Activated T-cell treated with anti-CD3 and anti-CD28 coated beads, Interleukin-2, amount 50 U/mL, for 4 hours (primary cell): Measurements from ENCODE around the gene COL23A1. TPM values are rescaled to one million over a fixed set of nuclear protein-coding genes. Genes with fewer than 3 reads are reported as not detected.

Experiments used
- ATAC-seq, 2 donors: fragments of 200-7000 bp; cut with Tn5 transposase; one replicate each; pipeline ENCODE4 v1.10.0; 2021
- DNase-seq: peaks from one replicate; pipeline ENCODE4 v3.0.0-alpha.2; 2020
- H3K27me3 Mint-ChIP-seq: one replicate; pipeline ENCODE4 v1.8.0; 2021; ENCODE audit warnings: low read depth, mixed read lengths
- H3K36me3 Mint-ChIP-seq: one replicate; pipeline ENCODE4 v1.8.0; 2022; ENCODE audit warnings: mixed read lengths; ENCODE audit not compliant: insufficient read depth
- H3K4me1 Mint-ChIP-seq: one replicate; pipeline ENCODE4 v1.8.0; 2021; ENCODE audit warnings: low read depth, mixed read lengths
- H3K4me3 Mint-ChIP-seq: one replicate; pipeline ENCODE4 v1.8.0; 2021; ENCODE audit warnings: mild to moderate bottlenecking, moderate library complexity, mixed read lengths
- H3K9me3 Mint-ChIP-seq: one replicate; pipeline ENCODE4 v1.8.0; 2021; ENCODE audit warnings: mixed read lengths
- total RNA-seq, 3 donors: library from RNA; stranded (reverse); gene quantifications; one replicate each; pipeline ENCODE4 v1.2.1, GENCODE V29; 2021

Gene COL23A1
- total RNA-seq, 3 donors from 2014 or later: not detected

DNA sequence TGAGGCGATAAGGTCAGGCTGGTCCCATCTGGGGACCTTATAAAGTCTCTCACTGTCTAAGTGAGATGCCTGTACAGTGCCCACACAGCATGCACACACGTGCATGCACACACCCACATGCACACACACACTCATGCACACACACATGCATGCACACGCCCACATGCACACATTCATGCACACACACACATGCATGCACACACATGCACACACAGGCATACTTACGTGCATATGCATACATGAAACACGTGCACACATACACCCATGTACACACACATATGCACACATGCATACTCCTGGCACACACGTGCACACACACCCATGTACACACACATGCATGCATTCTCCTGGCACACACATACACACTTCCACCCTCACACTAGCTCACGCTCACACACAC is 12.2 kb downstream of the COL23A1 start:
- no peaks in the 10 kb centered on the region for H3K36me3 Mint-ChIP-seq
- DNase-seq: no peak
- H3K4me3 Mint-ChIP-seq: no peak overlapping the region
- no peaks in the 10 kb centered on the region for H3K4me1 Mint-ChIP-seq
- ATAC-seq: no peak
- H3K9me3 Mint-ChIP-seq: no peaks in the 10 kb centered on the region
- H3K27me3 Mint-ChIP-seq: peaks cover 50% of the 10 kb centered on the region

DNA sequence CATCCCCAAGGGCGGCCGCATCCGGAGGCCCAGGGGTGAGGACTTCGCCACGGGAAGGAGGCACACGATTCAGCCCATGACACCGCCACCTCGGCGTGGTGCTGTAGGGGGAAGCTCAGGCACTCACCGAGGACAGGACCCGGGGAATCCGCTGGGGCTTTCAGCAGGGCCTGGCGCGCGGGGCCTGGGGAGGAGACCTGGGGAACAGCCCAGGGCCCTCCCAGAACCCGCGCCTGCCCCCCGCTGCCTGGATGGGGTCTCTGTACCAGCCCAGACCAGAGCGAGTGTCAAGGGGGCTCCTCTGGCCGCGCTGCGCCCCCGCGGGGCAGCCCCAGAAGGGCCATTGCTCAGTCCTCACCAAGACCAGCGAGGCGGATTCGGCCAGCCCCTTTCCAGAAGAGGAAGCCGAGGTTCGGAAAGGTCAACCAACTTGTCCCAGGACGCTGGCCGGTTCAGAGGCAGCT is 12.8 kb downstream of the COL23A1 start:
- peaks cover 53% of the 10 kb centered on the region for H3K27me3 Mint-ChIP-seq
- no peak overlapping the region for H3K4me3 Mint-ChIP-seq
- no peak for ATAC-seq
- H3K9me3 Mint-ChIP-seq: no peaks in the 10 kb centered on the region
- no peaks in the 10 kb centered on the region for H3K4me1 Mint-ChIP-seq
- no peak for DNase-seq
- no peaks in the 10 kb centered on the region for H3K36me3 Mint-ChIP-seq

DNA sequence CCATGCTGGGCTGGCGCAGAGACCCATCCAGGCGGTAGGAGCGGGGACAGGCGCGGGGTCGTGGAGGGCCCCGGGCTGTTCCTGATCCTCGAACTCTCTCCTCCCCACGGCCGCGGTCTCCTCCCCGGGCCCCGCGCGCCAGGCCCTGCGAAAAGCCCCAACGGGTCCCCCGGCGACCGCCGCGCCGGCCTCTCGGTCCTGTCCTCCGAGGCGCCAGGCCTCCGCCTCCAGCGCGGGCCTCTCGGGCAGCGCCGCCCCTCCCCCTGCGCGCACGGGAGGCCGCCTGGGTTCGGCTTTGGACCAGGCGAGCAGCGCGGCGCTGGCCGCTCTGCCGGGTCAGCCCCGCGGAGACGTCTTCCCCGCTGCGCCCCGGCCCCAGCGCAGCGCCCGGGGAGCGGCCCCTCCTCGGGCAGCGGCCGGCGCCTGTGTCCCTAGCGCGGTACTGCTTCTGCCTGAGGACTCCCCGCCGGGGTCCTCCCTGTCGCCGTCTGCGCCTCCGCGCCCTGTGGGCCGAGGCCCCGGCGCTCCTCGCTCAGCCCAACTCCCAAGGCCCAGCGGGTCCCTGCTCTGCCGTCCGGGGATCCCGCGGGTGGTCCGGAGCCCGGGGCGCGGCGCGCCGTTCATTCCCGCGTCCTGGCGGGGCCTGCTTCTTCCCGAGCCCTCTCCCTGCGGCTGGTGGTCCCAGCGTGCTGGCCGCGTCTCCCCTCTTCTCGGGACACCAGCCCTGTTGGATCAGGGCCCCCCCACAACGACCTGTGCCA is 13.4 kb downstream of the COL23A1 start:
- Mint-ChIP-seq H3K9me3 (no peaks in the 10 kb centered on the region), H3K4me1 (no peaks in the 10 kb centered on the region), H3K27me3 (peaks cover 52% of the 10 kb centered on the region), H3K4me3 (no peak overlapping the region), H3K36me3 (no peaks in the 10 kb centered on the region)
- ATAC-seq (no peak), DNase-seq (no peak)

DNA sequence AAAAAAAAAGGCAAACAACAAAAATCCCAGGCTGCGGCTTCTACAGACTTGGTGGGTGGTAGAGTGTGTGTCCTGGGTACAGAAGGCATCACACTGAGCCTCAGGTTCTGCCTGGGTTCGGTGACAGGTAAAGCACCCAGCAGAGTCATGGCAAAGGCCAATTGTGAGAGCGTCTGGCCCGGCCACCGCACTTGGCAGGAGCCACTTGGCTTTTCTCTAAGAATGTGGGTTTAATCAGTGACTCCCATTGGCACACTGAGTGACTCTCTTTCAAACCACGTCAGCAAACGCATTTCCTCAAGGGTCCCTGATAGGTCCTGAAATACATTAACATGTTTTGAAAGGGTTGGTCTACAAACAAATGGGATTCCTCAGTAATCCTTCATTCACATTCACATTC is 17.0 kb downstream of the COL23A1 start:
- H3K4me3 Mint-ChIP-seq: no peak overlapping the region
- H3K4me1 Mint-ChIP-seq: no peaks in the 10 kb centered on the region
- no peaks in the 10 kb centered on the region for H3K36me3 Mint-ChIP-seq
- peaks cover 37% of the 10 kb centered on the region for H3K27me3 Mint-ChIP-seq
- no peaks in the 10 kb centered on the region for H3K9me3 Mint-ChIP-seq
- ATAC-seq: no peak
- DNase-seq: no peak

DNA sequence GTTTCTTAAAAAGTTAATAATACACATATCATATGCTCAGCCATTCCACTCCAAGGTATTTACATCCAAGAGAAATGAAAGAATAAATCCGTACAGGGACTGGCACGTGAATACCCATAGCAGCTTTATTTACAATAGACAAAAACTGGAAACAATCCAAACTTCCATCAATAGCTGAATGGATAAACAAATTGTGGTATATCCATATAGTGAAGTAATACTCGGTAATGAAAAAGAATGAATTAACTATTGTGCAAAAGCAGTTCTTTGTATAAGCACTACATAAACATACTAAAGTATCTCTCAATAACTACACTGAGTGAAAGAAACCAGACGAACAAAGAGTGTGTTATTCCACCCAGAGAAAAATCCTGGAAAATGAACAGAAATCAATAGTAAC is 17.6 kb downstream of the COL23A1 start:
- no peak overlapping the region for H3K4me3 Mint-ChIP-seq
- DNase-seq (no peak), ATAC-seq (no peak)
- no peaks in the 10 kb centered on the region for H3K9me3 Mint-ChIP-seq
- H3K4me1 Mint-ChIP-seq: no peaks in the 10 kb centered on the region
- H3K27me3 Mint-ChIP-seq: peaks cover 32% of the 10 kb centered on the region
- H3K36me3 Mint-ChIP-seq: no peaks in the 10 kb centered on the region

DNA sequence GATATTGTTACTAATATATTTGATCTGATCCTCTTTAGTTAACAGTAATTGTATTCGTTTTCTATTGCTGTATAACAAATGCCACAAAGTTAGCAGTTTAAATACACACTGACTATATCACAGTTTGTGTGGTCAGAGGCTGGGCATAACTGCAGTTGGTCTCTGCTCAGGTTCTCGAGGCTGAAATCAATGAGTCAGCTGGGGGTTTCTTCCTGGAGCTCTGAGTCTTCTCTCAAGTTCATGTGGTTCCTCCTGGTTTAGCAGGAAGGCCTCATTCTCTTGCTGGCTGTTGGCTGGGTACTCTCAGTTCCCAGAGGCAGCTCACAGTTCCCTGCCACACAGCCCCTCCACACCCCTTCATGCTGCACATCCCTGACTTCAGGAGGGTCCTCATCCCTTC is 20.7 kb downstream of the COL23A1 start:
- H3K4me1 Mint-ChIP-seq: no peaks in the 10 kb centered on the region
- H3K27me3 Mint-ChIP-seq: peaks cover 25% of the 10 kb centered on the region
- DNase-seq (no peak), ATAC-seq (no peak)
- no peaks in the 10 kb centered on the region for H3K36me3 Mint-ChIP-seq
- no peak overlapping the region for H3K4me3 Mint-ChIP-seq
- H3K9me3 Mint-ChIP-seq: no peaks in the 10 kb centered on the region

DNA sequence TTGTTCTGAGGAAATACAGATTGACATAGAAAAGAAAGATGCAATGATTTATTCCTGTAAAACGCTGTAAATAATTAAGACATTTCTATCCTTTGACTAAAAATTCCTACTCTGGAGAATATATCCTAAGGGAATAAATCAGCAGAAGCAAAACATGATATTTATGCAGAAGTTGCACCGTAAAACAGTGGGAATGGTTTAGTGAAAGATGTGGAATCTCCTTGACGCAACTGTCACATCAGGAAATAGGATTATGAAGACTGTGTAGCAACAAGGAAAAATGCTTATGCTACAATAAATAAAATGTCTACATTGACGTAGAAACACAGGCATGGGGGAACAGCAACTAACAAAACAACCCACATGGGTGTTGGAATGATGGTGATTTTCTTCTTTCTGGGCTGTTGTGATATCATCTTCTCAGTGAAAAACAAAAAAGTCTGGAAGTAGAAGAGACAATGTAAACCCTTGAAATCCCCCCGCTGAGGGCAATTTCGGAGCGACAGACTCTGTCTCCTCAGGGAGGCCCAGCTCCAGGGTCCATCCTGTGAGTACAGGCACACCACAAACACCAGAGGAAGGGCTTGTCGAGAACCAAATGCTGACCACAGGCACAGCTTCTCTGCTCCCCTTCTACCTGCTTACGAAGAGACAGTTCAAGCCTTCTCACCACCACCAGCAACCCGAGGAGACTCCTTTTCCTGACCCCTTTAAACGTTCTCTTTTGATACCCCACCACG is 25.2 kb downstream of the COL23A1 start:
- no peaks in the 10 kb centered on the region for H3K36me3 Mint-ChIP-seq
- ATAC-seq: no peak
- H3K27me3 Mint-ChIP-seq: peaks cover 32% of the 10 kb centered on the region
- no peaks in the 10 kb centered on the region for H3K4me1 Mint-ChIP-seq
- H3K4me3 Mint-ChIP-seq: no peak overlapping the region
- DNase-seq: no peak
- no peaks in the 10 kb centered on the region for H3K9me3 Mint-ChIP-seq

DNA sequence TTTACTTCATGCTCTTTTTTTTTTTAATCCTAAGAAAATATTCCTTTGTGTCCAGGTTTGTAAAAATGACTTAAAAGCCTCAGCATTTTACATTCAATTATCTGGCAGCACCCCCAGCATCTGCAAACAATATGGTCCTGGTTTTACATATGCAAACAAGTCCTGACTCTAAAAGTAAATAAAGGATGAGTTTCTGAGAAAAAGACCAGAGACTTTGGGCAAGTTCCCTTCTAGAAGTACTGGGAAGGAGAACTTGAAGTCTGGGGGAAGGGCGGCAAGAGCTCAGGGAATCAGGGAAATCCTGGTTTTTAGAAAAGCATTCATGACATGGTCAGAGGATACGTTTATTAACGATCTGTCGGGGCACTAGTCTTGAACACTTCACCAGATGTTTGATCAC is 25.8 kb downstream of the COL23A1 start:
- DNase-seq (no peak), ATAC-seq (no peak)
- no peak overlapping the region for H3K4me3 Mint-ChIP-seq

DNA sequence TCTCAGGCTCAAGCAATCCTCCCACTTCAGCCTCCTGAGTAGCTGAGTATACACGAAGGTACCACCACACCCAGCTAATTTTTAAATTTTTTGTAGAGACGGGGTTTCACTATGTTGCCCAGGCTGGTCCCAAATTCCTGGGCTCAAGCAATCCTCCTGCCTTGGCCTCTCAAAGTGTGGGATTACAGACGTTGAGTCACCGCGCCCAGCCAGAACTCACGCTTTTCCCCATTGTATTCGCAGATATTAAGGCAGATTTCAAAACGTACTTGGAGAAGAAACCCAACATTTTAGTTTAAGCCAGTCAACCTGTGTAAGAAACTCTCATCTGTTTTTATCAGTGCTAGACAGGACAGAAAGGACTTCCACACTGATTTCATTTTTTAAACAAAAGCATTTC is 26.6 kb downstream of the COL23A1 start:
- Mint-ChIP-seq H3K9me3 (no peaks in the 10 kb centered on the region), H3K27me3 (peaks cover 38% of the 10 kb centered on the region), H3K4me3 (no peak overlapping the region), H3K4me1 (no peaks in the 10 kb centered on the region), H3K36me3 (no peaks in the 10 kb centered on the region)
- no peak for ATAC-seq
- DNase-seq: no peak

More for the DNA sequence above, 25.8 kb downstream of the COL23A1 start:
- Mint-ChIP-seq H3K27me3 (peaks cover 32% of the 10 kb centered on the region), H3K4me1 (no peaks in the 10 kb centered on the region), H3K36me3 (no peaks in the 10 kb centered on the region), H3K9me3 (no peaks in the 10 kb centered on the region)

DNA sequence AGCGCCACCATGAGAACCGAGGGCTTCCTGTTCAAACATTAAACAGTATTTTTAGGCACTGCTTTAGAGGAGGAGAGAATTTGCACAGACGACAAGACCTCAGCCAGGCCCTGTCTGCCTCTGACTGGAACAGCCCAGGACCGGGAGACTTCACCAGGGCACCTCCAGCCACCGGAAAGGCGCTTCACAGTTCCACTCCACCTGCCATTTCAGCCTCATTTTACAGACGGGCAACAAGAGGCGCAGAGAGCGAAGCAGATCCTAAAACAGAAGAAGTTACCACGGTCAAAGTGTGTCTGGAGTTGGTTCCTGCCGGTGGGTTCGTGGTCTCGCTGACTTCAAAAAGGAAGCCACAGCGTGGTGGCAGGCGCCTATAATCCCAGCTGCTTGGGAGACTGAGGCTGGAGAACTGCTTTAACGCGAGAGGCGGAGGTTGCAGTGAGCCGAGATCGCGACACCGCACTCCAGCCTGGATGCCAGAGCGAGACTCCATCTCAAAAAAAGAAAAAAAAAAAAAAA is 28.4 kb downstream of the COL23A1 start:
- Mint-ChIP-seq H3K4me1 (no peaks in the 10 kb centered on the region), H3K9me3 (no peaks in the 10 kb centered on the region), H3K4me3 (no peak overlapping the region), H3K36me3 (no peaks in the 10 kb centered on the region), H3K27me3 (peaks cover 48% of the 10 kb centered on the region)
- ATAC-seq (no peak), DNase-seq (no peak)

DNA sequence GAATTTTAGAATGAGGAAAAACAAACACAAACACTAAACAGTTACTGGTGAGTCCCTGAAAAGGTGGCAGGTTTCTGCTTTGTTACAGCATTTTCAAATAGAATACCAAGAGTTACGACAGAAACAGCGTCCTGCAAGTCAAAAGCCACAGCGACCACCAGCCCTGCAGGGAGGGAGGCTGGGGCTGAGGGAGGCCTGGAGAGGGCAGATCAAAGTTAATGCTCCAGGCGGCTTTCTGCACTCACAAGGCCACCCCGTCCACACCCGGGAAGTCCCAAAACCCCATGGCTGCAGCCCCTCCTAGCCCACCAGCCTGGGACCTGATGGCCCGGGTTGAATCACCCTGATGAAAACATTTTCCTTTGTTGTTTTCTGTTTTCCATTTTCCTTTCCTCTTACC is 29.3 kb downstream of the COL23A1 start:
- H3K4me3 Mint-ChIP-seq: no peak overlapping the region

DNA sequence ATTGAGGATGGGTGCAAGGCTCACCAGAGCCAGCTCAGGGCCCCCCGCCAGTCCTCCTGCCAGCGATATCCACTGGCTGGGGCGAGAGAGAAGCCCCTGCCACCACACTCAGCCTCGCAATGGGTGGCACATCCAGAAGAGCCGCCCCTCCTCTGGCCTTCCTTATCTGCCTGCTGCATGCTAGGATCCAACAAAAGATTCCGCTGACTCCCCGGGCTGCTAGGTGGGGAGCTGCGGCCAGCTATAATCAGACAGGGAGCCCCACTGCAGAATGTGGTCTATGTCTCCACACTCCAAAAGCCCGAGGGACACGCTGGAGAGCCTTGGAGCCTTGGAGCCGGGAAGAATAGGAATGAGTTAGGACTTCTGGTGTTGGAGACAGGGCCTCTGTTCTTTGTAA is 32.8 kb downstream of the COL23A1 start:
- no peak for ATAC-seq
- no peaks in the 10 kb centered on the region for H3K4me1 Mint-ChIP-seq
- no peak for DNase-seq
- no peak overlapping the region for H3K4me3 Mint-ChIP-seq
- H3K9me3 Mint-ChIP-seq: no peaks in the 10 kb centered on the region
- H3K27me3 Mint-ChIP-seq: peaks cover 37% of the 10 kb centered on the region
- H3K36me3 Mint-ChIP-seq: no peaks in the 10 kb centered on the region

More for the DNA sequence above, 29.3 kb downstream of the COL23A1 start:
- peaks cover 48% of the 10 kb centered on the region for H3K27me3 Mint-ChIP-seq
- no peak for ATAC-seq
- H3K36me3 Mint-ChIP-seq: no peaks in the 10 kb centered on the region
- DNase-seq: no peak
- H3K4me1 Mint-ChIP-seq: no peaks in the 10 kb centered on the region
- no peaks in the 10 kb centered on the region for H3K9me3 Mint-ChIP-seq

DNA sequence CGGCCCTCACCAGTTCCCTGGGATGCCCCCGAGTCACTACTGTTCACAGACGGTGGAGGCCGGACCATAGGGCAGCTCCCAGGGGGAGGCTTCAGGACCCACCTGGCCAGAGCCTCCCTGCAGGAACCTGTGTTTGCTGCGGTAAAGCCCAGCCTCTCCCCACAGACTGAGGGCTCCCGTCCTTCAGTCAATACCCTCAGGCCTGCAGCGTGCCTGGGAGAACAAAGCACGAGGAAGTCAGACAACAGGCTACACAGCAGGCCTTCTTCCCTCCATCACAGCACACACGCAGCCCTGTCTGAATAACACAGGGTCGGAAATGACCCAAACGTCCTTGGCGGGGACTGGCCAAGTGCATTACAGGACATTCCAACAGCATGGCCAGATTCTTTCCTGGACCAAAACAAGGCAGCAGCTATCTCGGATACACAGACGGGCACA is 34.4 kb downstream of the COL23A1 start:
- H3K4me3 Mint-ChIP-seq: no peak overlapping the region
- no peaks in the 10 kb centered on the region for H3K36me3 Mint-ChIP-seq
- H3K9me3 Mint-ChIP-seq: no peaks in the 10 kb centered on the region
- ATAC-seq: no peak
- H3K27me3 Mint-ChIP-seq: peaks cover 34% of the 10 kb centered on the region
- DNase-seq: no peak
- H3K4me1 Mint-ChIP-seq: no peaks in the 10 kb centered on the region

DNA sequence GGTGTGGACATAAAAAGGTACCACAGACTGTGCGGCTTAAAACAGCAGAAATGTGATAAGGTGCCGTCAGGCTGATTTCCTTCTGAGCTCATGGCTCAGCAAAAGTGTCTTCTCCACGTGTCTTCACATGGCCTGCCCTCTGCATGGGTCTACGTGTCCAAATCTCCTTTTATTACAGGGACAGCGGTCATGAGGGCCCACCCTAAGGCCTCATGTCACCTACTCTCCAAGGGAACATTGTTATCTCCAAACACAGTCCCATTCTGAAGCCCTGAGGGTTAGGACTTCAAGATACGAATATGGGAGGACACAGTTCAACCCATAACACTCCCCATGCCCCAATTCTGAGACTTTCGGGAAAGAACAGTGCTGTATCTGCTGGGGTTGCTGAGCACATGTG is 35.2 kb downstream of the COL23A1 start:
- no peaks in the 10 kb centered on the region for H3K4me1 Mint-ChIP-seq

DNA sequence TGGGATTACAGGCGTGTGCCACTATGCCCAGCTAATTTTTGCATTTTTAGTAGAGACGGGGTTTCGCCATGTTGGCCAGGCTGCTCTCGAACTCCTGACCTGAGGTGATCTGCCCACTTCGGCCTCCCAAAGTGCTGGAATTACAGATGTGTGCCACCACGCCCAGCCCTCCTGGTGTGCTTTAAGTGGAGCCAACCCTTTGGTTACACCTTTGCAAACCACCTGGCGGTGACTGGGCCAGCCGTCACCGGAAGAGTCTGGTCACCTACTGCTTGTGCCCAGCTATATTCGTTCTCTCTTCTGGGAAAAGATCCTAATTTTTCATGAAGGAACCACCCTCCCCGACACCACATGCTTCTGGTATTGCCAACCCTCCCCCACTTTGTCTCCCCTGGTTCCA is 35.9 kb downstream of the COL23A1 start:
- Mint-ChIP-seq H3K4me3 (no peak overlapping the region), H3K9me3 (no peaks in the 10 kb centered on the region), H3K4me1 (no peaks in the 10 kb centered on the region), H3K36me3 (no peaks in the 10 kb centered on the region), H3K27me3 (peaks cover 27% of the 10 kb centered on the region)
- ATAC-seq (no peak), DNase-seq (no peak)

More for the DNA sequence above, 35.2 kb downstream of the COL23A1 start:
- no peak overlapping the region for H3K4me3 Mint-ChIP-seq
- no peak for ATAC-seq
- peaks cover 28% of the 10 kb centered on the region for H3K27me3 Mint-ChIP-seq
- DNase-seq: no peak
- no peaks in the 10 kb centered on the region for H3K36me3 Mint-ChIP-seq
- H3K9me3 Mint-ChIP-seq: no peaks in the 10 kb centered on the region
